Measurements from ENCODE around the gene TEX101.
"Not testable (repeated sequence)": the region's sequence is repeated elsewhere in the genome, so short reads cannot be mapped to it uniquely, and the experiment has no call there.

The TEX101 gene

DNA sequence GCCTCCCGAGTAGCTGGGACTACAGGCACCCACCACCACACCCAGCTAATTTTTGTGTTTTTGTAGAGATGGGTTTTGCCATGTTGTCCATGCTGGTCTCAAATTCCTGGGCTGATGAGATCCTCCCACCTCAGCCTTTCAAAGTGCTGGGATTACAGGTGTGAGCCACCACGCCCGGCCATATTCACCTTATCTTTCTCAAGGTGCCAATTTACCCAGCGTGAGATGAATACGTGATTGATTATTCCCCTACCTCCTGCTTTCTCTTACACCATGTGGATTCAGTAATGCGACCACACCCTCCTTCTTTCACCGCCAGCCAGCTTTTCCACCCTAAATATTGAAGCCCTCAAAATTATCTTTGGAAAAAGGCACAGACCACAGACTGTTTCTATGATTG is 31.4 kb upstream of the TEX101 start:
- not testable (repeated sequence) for H3K4me3 ChIP-seq (ENCODE audit: low read depth in 1 of 5, low read length in 5 of 5); H3K9ac ChIP-seq (ENCODE audit: low read length in 5 of 5); H3K27ac ChIP-seq (ENCODE audit: low read depth, low read length); H3K36me3 ChIP-seq (ENCODE audit: control insufficient read depth in 5 of 5, insufficient read depth in 5 of 5, low read length in 5 of 5); H3K9me3 ChIP-seq (ENCODE audit: control insufficient read depth in 5 of 5, low read length in 5 of 5); H3K4me1 ChIP-seq (ENCODE audit: control insufficient read depth in 5 of 5, insufficient read depth in 5 of 5, low read length in 5 of 5); H3K27me3 ChIP-seq (ENCODE audit: control insufficient read depth in 5 of 5, insufficient read depth in 4 of 5, low read length in 5 of 5)

DNA sequence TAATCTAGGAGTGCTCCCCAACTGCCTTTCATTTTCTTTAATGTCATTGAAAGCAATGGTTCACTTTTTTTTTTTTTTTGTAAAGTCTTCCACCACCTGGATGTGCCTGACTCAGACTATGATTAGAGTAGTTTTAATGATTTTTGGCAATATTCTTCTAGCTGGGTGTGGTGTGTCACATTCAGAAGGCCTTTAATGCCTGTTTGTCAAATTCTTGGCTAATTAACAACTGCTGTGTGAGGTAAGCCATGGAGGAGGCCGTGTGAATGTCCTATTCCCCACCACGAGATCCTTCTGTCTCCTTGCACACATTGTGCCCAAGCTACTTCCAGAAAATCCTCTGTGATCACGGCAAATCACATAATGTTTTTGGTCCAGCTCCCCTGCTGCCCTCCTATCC is 30.9 kb upstream of the TEX101 start:
- H3K9me3 ChIP-seq (ENCODE audit: control insufficient read depth in 5 of 5, low read length in 5 of 5); H3K36me3 ChIP-seq (ENCODE audit: control insufficient read depth in 5 of 5, insufficient read depth in 5 of 5, low read length in 5 of 5); H3K9ac ChIP-seq (ENCODE audit: low read length in 5 of 5); H3K4me1 ChIP-seq (ENCODE audit: control insufficient read depth in 5 of 5, insufficient read depth in 5 of 5, low read length in 5 of 5); H3K27ac ChIP-seq (ENCODE audit: low read depth, low read length); H3K4me3 ChIP-seq (ENCODE audit: low read depth in 1 of 5, low read length in 5 of 5); H3K27me3 ChIP-seq (ENCODE audit: control insufficient read depth in 5 of 5, insufficient read depth in 4 of 5, low read length in 5 of 5): not testable (repeated sequence)

- H3K4me3 ChIP-seq (ENCODE audit: low read depth in 1 of 5, low read length in 5 of 5); H3K36me3 ChIP-seq (ENCODE audit: control insufficient read depth in 5 of 5, insufficient read depth in 5 of 5, low read length in 5 of 5); H3K27ac ChIP-seq (ENCODE audit: low read depth, low read length); H3K9ac ChIP-seq (ENCODE audit: low read length in 5 of 5); H3K9me3 ChIP-seq (ENCODE audit: control insufficient read depth in 5 of 5, low read length in 5 of 5); H3K4me1 ChIP-seq (ENCODE audit: control insufficient read depth in 5 of 5, insufficient read depth in 5 of 5, low read length in 5 of 5); H3K27me3 ChIP-seq (ENCODE audit: control insufficient read depth in 5 of 5, insufficient read depth in 4 of 5, low read length in 5 of 5): not testable (repeated sequence)
These were observed 23.7 kb upstream of the TEX101 start for GRCh38 chr19:43390903-43391551.

GRCh38 chr19:43391552-43391935 is 23.1 kb upstream of the TEX101 start:
- not testable (repeated sequence) for H3K27ac ChIP-seq (ENCODE audit: low read depth, low read length); H3K27me3 ChIP-seq (ENCODE audit: control insufficient read depth in 5 of 5, insufficient read depth in 4 of 5, low read length in 5 of 5); H3K4me3 ChIP-seq (ENCODE audit: low read depth in 1 of 5, low read length in 5 of 5)

GRCh38 chr19:43393501-43393900 is 21.2 kb upstream of the TEX101 start:
- H3K36me3 ChIP-seq (ENCODE audit: control insufficient read depth in 5 of 5, insufficient read depth in 5 of 5, low read length in 5 of 5); H3K27ac ChIP-seq (ENCODE audit: low read depth, low read length); H3K27me3 ChIP-seq (ENCODE audit: control insufficient read depth in 5 of 5, insufficient read depth in 4 of 5, low read length in 5 of 5); H3K9me3 ChIP-seq (ENCODE audit: control insufficient read depth in 5 of 5, low read length in 5 of 5); H3K9ac ChIP-seq (ENCODE audit: low read length in 5 of 5); H3K4me1 ChIP-seq (ENCODE audit: control insufficient read depth in 5 of 5, insufficient read depth in 5 of 5, low read length in 5 of 5); H3K4me3 ChIP-seq (ENCODE audit: low read depth in 1 of 5, low read length in 5 of 5): not testable (repeated sequence)

More at GRCh38 chr19:43391552-43391935, 23.1 kb upstream of the TEX101 start:
- not testable (repeated sequence) for H3K4me1 ChIP-seq (ENCODE audit: control insufficient read depth in 5 of 5, insufficient read depth in 5 of 5, low read length in 5 of 5); H3K9ac ChIP-seq (ENCODE audit: low read length in 5 of 5); H3K36me3 ChIP-seq (ENCODE audit: control insufficient read depth in 5 of 5, insufficient read depth in 5 of 5, low read length in 5 of 5); H3K9me3 ChIP-seq (ENCODE audit: control insufficient read depth in 5 of 5, low read length in 5 of 5)

- Histone ChIP-seq H3K4me1 (ENCODE audit: control insufficient read depth in 5 of 5, insufficient read depth in 5 of 5, low read length in 5 of 5) (peaks cover 0 to 5% (median 0%) of the 10 kb centered on the region in 5 donors), H3K9me3 (ENCODE audit: control insufficient read depth in 5 of 5, low read length in 5 of 5) (no peaks in the 10 kb centered on the region)
These were observed 19.1 kb upstream of the TEX101 start for GRCh38 chr19:43395561-43395960.

DNA sequence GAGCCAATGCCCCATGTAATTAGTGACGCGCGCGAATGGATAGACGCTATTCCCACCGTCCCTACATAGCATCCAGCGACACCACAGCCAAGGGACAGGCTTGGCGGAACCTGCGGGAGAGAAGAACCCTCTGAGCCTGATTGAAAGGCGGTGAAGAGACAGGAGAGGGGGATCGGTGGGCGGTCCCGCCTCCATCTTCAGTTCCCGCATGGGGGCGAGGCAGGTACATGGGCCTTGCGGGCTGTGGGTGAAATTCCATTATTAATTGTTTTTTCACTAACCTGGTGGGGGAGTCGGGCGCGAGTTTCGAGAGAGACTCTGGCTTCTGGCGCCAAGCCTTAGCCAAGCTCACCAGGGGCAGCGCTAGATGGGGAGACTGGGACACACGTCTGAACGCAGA is 8.4 kb upstream of the TEX101 start:
- peaks cover 0 to 6% (median 0%) of the 10 kb centered on the region in 5 donors for H3K27me3 ChIP-seq (ENCODE audit: control insufficient read depth in 5 of 5, insufficient read depth in 4 of 5, low read length in 5 of 5)
- H3K27ac ChIP-seq (ENCODE audit: low read depth, low read length), result no peak overlapping the region
- H3K9ac ChIP-seq (ENCODE audit: low read length in 5 of 5), result no peak overlapping the region
- no peak overlapping the region for H3K4me3 ChIP-seq (ENCODE audit: low read depth in 1 of 5, low read length in 5 of 5)
- H3K4me1 ChIP-seq (ENCODE audit: control insufficient read depth in 5 of 5, insufficient read depth in 5 of 5, low read length in 5 of 5), result no peaks in the 10 kb centered on the region
- no peaks in the 10 kb centered on the region for H3K36me3 ChIP-seq (ENCODE audit: control insufficient read depth in 5 of 5, insufficient read depth in 5 of 5, low read length in 5 of 5)
- H3K9me3 ChIP-seq (ENCODE audit: control insufficient read depth in 5 of 5, low read length in 5 of 5), result no peaks in the 10 kb centered on the region

More at GRCh38 chr19:43395561-43395960, 19.1 kb upstream of the TEX101 start:
- H3K36me3 ChIP-seq (ENCODE audit: control insufficient read depth in 5 of 5, insufficient read depth in 5 of 5, low read length in 5 of 5), result no peaks in the 10 kb centered on the region
- H3K27ac ChIP-seq (ENCODE audit: low read depth, low read length), result no peak overlapping the region
- no peak overlapping the region for H3K4me3 ChIP-seq (ENCODE audit: low read depth in 1 of 5, low read length in 5 of 5)
- no peak overlapping the region for H3K9ac ChIP-seq (ENCODE audit: low read length in 5 of 5)
- peaks cover 0 to 7% (median 3%) of the 10 kb centered on the region in 5 donors for H3K27me3 ChIP-seq (ENCODE audit: control insufficient read depth in 5 of 5, insufficient read depth in 4 of 5, low read length in 5 of 5)

DNA sequence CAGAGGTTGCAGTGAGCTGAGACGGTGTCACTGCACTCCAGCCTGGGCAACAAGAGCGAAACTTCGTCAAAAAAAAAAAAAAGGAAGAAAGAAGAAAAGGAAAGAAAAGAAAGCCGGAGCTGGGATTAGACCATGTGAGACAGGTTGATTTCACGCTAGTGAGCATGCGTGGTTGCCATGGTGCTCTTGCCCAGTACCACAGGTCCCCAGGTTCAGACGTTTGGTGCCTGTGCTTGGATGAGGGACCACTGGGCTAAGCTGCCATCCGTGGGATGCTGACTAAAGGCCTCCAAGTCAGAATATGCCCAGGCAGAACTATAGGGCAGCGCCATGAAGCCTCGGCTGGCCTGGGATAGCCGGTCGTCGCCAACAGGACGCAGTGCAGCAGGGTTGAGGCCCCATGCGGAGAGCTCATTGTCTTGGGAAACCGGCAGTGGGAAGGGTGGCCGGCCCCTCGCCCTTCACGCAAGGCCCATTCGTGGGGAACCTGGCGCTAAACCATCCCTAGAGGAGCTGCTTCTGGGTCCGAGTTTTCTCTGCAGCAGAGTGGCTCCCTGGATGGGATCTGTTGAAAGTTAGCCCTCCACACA is 7.2 kb upstream of the TEX101 start:
- no peak overlapping the region for H3K4me3 ChIP-seq (ENCODE audit: low read depth in 1 of 5, low read length in 5 of 5)
- peaks cover 0 to 6% (median 0%) of the 10 kb centered on the region in 5 donors for H3K27me3 ChIP-seq (ENCODE audit: control insufficient read depth in 5 of 5, insufficient read depth in 4 of 5, low read length in 5 of 5)
- no peaks in the 10 kb centered on the region for H3K36me3 ChIP-seq (ENCODE audit: control insufficient read depth in 5 of 5, insufficient read depth in 5 of 5, low read length in 5 of 5)
- H3K9me3 ChIP-seq (ENCODE audit: control insufficient read depth in 5 of 5, low read length in 5 of 5), result no peaks in the 10 kb centered on the region
- H3K4me1 ChIP-seq (ENCODE audit: control insufficient read depth in 5 of 5, insufficient read depth in 5 of 5, low read length in 5 of 5), result no peaks in the 10 kb centered on the region
- no peak overlapping the region for H3K9ac ChIP-seq (ENCODE audit: low read length in 5 of 5)
- no peak overlapping the region for H3K27ac ChIP-seq (ENCODE audit: low read depth, low read length)

DNA sequence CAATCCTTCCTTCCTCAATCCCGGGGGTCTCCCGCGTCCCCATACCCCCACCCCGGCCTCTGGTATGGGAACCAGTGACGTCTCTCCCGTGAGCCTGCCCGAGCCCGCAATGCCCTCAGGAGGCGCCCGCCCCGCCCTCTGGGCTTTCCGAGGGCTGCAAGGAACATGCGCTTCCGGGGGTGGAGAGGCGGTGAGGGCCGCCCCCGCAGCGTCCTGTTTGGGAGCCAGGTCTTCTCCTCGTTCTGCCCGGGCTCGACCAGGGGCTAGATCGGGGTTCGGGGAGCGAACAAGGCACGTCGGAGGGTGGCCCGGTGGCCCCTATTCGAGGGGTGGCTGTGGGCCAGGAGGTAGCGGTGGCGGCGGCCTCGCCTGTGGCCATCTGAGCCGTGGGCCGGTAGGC is 6.6 kb upstream of the TEX101 start:
- no peak overlapping the region for H3K9ac ChIP-seq (ENCODE audit: low read length in 5 of 5)

GRCh38 chr19:43409415-43409814 is 5.3 kb upstream of the TEX101 start:
- H3K36me3 ChIP-seq (ENCODE audit: control insufficient read depth in 5 of 5, insufficient read depth in 5 of 5, low read length in 5 of 5), result no peaks in the 10 kb centered on the region
- H3K9me3 ChIP-seq (ENCODE audit: control insufficient read depth in 5 of 5, low read length in 5 of 5), result no peaks in the 10 kb centered on the region
- no peak overlapping the region for H3K4me3 ChIP-seq (ENCODE audit: low read depth in 1 of 5, low read length in 5 of 5)
- H3K27me3 ChIP-seq (ENCODE audit: control insufficient read depth in 5 of 5, insufficient read depth in 4 of 5, low read length in 5 of 5), result peaks cover 0 to 6% (median 0%) of the 10 kb centered on the region in 5 donors
- H3K4me1 ChIP-seq (ENCODE audit: control insufficient read depth in 5 of 5, insufficient read depth in 5 of 5, low read length in 5 of 5), result no peaks in the 10 kb centered on the region
- no peak overlapping the region for H3K9ac ChIP-seq (ENCODE audit: low read length in 5 of 5)
- no peak overlapping the region for H3K27ac ChIP-seq (ENCODE audit: low read depth, low read length)

More for the DNA sequence above, 6.6 kb upstream of the TEX101 start:
- H3K4me1 ChIP-seq (ENCODE audit: control insufficient read depth in 5 of 5, insufficient read depth in 5 of 5, low read length in 5 of 5), result no peaks in the 10 kb centered on the region
- peaks cover 0 to 6% (median 0%) of the 10 kb centered on the region in 5 donors for H3K27me3 ChIP-seq (ENCODE audit: control insufficient read depth in 5 of 5, insufficient read depth in 4 of 5, low read length in 5 of 5)
- H3K36me3 ChIP-seq (ENCODE audit: control insufficient read depth in 5 of 5, insufficient read depth in 5 of 5, low read length in 5 of 5), result no peaks in the 10 kb centered on the region
- H3K9me3 ChIP-seq (ENCODE audit: control insufficient read depth in 5 of 5, low read length in 5 of 5), result no peaks in the 10 kb centered on the region
- H3K4me3 ChIP-seq (ENCODE audit: low read depth in 1 of 5, low read length in 5 of 5), result no peak overlapping the region
- H3K27ac ChIP-seq (ENCODE audit: low read depth, low read length), result no peak overlapping the region
